HG03442 (cell line): ENCODE measurements around the gene KRT12.
"Not testable (repeated sequence)": the region's sequence is repeated elsewhere in the genome, so short reads cannot be mapped to it uniquely, and the experiment has no call there.

ENCODE experiments used
- ATAC-seq: cut with Tn5 transposase; IDR thresholded peaks from one replicate; pipeline ENCODE4 v1.9.1; 2021; ENCODE audit warnings: mild to moderate bottlenecking, moderate library complexity; ENCODE audit not compliant: unreplicated experiment

KRT12 gene

GRCh38 chr17:40818343-40818732 is 48.7 kb downstream of the KRT12 start:
- ATAC-seq: no peak

- no peak for ATAC-seq
Measured at GRCh38 chr17:40817103-40817682, 49.8 kb downstream of the KRT12 start.

- ATAC-seq: no peak
Measured at GRCh38 chr17:40816569-40816968, 50.5 kb downstream of the KRT12 start.

GRCh38 chr17:40815381-40815780 is 51.6 kb downstream of the KRT12 start:
- no peak for ATAC-seq

- ATAC-seq: not testable (repeated sequence)
Measured at GRCh38 chr17:40814657-40815056, 52.4 kb downstream of the KRT12 start.

GRCh38 chr17:40813804-40814203 is 53.2 kb downstream of the KRT12 start:
- no peak for ATAC-seq

GRCh38 chr17:40812639-40813038 is 54.4 kb downstream of the KRT12 start:
- no peak for ATAC-seq
